ENCODE data around the gene TRPV3.

- TF ChIP-seq CTCF (conservative IDR thresholded peaks at IDR 0.05; ENCODE audit: low read length): no peak
- TF ChIP-seq EZH2phosphoT487 (IDR thresholded peaks at IDR 0.05; ENCODE audit: borderline replicate concordance, low read depth, low read length): no peak
Measured at GRCh38 chr17:3543453-3543852, 14.2 kb downstream of the TRPV3 start.

All from OCI-LY7 (cell line).